HCT116 (cell line): Measurements from ENCODE around the gene UNC5C.

Experiments used
- CTCF ChIP-seq, 3 experiments: fragments of 200-600 bp in 1 of 3; sonication (generic) in 1 of 3; IDR thresholded peaks in 2 of 3; conservative IDR thresholded peaks in 1 of 3; 2 replicates each; pipeline ENCODE4 v1.5.1; 2012 to 2017; ENCODE audit warnings: low read depth in 2 of 3, low read length in 2 of 3, antibody characterized with exemption in 1 of 3, borderline replicate concordance in 1 of 3, control low read depth in 1 of 3, mild to moderate bottlenecking in 1 of 3, mixed read lengths in 1 of 3, mixed run types in 1 of 3, moderate library complexity in 1 of 3; ENCODE audit not compliant: insufficient read depth in 1 of 3
- JUND ChIP-seq: IDR thresholded peaks from 2 replicates; pipeline ENCODE4 v1.6.1; 2012
- POLR2A ChIP-seq: IDR thresholded peaks from 2 replicates; pipeline ENCODE4 v1.7.0; 2011; ENCODE audit warnings: borderline replicate concordance; ENCODE audit not compliant: insufficient read depth, insufficient read length; ENCODE audit errors: extremely low read depth
- POLR2AphosphoS5 ChIP-seq: IDR thresholded peaks from 2 replicates; pipeline ENCODE4 v1.6.1; 2011; ENCODE audit warnings: mild to moderate bottlenecking, low read depth, low read length, moderate library complexity
- RAD21 ChIP-seq: IDR thresholded peaks from 2 replicates; pipeline ENCODE4 v1.6.1; 2012; ENCODE audit warnings: low read depth, mild to moderate bottlenecking
- SP1 ChIP-seq: IDR thresholded peaks from 2 replicates; pipeline ENCODE4 v1.6.1; 2012; ENCODE audit warnings: low read depth
- TF ChIP-seq, protein P1 (sequence below): IDR thresholded peaks from 2 replicates; pipeline ENCODE4 v1.6.1; 2011; ENCODE audit warnings: mild to moderate bottlenecking, low read length, moderate library complexity; ENCODE audit not compliant: insufficient replicate concordance; ENCODE audit errors: extremely low read depth
- TF ChIP-seq, protein P2 (sequence below): IDR thresholded peaks from 2 replicates; pipeline ENCODE4 v1.6.1; 2012

- TF ChIP-seq POLR2A (no peak), CTCF (IDR thresholded peaks at IDR 0.05 in 2 of 3, conservative IDR thresholded peaks at IDR 0.05 in 1 of 3; ENCODE audit: borderline replicate concordance in 1 of 3, insufficient read depth in 1 of 3, low read depth in 2 of 3, low read length in 2 of 3) (no peak), JUND (no peak), SP1 (no peak), POLR2AphosphoS5 (no peak), RAD21 (no peak)
- TF ChIP-seq, protein P1, sequence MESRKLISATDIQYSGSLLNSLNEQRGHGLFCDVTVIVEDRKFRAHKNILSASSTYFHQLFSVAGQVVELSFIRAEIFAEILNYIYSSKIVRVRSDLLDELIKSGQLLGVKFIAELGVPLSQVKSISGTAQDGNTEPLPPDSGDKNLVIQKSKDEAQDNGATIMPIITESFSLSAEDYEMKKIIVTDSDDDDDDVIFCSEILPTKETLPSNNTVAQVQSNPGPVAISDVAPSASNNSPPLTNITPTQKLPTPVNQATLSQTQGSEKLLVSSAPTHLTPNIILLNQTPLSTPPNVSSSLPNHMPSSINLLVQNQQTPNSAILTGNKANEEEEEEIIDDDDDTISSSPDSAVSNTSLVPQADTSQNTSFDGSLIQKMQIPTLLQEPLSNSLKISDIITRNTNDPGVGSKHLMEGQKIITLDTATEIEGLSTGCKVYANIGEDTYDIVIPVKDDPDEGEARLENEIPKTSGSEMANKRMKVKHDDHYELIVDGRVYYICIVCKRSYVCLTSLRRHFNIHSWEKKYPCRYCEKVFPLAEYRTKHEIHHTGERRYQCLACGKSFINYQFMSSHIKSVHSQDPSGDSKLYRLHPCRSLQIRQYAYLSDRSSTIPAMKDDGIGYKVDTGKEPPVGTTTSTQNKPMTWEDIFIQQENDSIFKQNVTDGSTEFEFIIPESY = no peak
- TF ChIP-seq, protein P2, sequence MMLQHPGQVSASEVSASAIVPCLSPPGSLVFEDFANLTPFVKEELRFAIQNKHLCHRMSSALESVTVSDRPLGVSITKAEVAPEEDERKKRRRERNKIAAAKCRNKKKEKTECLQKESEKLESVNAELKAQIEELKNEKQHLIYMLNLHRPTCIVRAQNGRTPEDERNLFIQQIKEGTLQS = no peak
These were observed 185.2 kb downstream of the UNC5C start for GRCh38 chr4:95363559-95363925.
